Stimulated activated CD4-positive, alpha-beta T cell treated with anti-CD3 and anti-CD28 coated beads, Interleukin-1b, Interleukin-23, amount 100 ng/mL, for 48 hours (primary cell): Measurements from ENCODE around the gene XAB2.
"Not testable (repeated sequence)": the region's sequence is repeated elsewhere in the genome, so short reads cannot be mapped to it uniquely, and the experiment has no call there.

Experiments
- DNase-seq: peaks from one replicate; pipeline ENCODE4 v3.0.0-alpha.2; 2020

Gene XAB2

DNA sequence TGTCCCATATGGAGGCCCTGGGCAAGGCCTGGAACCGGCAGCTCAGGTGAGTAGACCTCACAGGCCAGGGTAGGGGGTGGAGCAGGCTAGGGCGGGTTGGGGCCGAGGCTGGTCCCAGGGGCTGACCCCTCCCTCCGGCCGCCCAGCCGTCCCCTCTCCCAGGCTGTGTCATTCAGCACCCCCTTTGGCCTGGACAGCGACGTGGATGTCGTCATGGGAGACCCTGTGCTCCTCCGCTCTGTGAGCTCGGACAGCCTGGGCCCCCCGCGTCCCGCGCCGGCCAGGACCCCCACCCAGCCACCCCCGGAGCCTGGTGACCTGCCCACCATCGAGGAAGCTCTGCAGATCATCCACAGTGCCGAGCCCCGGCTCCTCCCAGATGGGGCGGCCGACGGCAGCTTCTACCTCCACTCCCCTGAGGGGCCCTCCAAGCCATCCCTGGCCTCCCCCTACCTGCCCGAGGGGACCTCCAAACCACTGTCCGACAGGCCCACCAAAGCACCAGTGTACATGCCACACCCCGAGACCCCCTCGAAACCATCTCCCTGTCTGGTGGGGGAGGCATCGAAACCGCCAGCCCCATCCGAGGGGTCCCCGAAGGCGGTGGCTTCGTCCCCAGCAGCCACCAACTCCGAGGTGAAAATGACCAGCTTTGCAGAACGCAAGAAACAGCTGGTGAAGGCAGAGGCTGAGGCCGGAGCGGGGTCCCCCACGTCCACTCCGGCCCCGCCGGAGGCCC is 17.6 kb downstream of the XAB2 start:
- DNase-seq: no peak

DNA sequence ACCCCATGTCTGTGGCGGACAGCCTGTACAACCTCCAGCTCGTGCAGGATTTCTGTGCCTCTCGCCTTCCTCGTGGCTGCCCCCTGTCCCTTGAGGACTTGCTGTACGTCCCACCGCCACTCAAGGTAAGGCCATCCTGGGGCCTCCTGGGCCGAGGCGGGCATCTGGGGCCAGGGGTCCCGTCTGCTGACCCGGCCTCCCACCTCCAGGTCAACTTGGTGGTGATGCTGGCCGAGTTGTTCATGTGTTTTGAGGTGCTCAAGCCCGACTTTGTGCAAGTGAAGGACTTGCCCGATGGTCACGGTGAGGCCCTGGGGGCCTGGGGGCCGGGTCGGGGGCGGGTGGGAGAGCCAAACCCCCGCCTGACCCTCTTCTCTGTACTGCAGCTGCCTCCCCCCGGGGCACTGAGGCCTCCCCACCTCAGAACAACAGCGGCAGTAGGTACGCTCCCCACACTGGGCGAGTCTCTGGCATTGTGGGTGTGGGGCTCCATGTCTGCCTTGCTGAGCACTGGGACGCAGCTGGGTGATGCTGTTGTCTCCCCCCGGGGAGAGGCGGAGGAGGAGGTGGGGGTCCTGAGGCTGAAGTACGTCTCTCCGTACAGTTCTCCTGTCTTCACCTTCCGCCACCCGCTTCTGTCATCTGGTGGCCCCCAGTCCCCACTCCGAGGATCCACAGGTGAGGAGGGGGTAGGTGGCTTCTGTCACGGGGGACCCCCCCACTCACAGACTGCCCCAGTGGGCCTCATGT is 18.7 kb downstream of the XAB2 start:
- no peak for DNase-seq

DNA sequence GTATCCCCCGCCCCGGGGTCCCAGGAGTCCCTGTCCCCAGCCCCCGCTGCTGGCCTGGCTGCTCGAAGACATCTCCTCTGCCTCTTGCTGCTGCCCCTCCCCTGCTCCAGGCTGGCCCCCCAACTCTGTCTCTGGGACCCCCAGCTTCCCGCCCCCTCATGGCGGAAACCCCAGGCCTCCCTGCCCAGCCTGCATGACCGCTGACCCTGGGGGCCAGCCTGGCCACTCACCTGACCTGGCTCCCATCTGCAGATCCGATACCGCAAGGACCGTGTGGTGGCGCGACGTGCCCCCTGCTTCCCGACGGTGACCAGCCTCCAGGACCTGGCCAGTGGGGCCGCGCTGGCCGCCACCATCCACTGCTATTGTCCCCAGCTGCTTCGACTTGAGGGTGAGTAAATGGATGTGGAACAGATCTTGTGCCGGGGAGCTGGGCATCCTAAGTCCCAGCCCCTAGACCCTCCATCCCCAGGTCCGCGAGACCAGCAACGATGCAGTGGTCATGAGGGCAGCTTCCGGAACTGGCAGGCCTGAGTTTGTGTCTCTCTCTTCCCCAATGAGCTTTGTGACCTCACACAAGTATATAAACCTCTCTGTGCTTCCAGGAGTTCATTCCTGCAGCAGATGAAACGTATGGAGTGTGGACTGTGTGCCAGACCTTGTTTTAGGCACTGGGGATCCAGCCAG is 21.3 kb downstream of the XAB2 start:
- DNase-seq: no peak

DNA sequence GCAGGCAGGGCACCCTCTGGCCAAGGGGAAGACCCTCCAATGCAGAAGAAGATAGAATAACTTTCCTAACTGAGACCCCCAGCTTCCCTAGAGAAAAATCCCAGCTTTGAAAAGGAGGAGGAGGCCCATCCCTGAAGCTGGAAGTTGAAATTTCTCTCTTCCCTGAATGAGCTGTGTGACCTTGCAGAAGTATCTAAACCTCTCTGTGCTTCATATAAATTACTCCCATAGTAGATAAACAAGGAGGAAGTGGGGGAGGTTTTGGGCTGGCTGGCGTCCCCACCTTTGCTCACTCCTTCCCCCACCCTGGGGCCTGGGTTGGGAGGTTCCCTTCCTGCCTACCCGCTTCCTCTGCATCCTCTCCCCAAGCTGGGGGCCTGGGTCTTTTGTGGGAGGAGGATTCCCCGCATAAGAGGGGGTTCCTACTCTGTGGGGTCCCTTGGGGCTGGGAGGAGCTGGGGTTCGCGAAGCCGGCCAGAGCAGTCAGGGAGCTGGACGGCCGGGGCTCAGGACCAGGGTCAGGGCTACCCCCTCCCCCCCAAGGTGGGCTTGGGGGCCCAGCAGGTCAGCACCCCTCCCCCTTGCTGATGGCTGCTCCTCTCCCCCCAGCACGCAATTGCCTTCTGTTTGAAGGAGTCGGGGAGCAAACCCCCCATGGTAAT is 22.0 kb downstream of the XAB2 start:
- no peak for DNase-seq

DNA sequence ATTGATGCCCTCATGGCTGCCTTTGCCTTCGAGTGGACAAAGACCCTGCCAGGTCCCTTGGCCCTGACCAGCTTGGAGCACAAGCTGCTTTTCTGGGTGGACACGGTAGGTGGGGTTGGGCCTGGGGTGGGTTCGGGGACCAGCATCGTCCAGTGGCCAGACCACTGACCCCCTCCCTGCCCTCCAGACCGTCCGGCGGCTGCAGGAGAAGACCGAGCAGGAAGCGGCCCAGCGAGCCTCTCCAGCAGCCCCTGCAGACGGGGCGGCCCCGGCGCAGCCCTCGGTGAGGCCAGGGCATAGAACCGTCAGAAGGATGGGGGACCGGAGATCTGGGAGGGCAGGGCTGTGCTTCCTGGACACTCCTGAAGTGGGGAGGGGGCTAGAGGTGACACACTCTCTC is 23.1 kb downstream of the XAB2 start:
- no peak for DNase-seq

DNA sequence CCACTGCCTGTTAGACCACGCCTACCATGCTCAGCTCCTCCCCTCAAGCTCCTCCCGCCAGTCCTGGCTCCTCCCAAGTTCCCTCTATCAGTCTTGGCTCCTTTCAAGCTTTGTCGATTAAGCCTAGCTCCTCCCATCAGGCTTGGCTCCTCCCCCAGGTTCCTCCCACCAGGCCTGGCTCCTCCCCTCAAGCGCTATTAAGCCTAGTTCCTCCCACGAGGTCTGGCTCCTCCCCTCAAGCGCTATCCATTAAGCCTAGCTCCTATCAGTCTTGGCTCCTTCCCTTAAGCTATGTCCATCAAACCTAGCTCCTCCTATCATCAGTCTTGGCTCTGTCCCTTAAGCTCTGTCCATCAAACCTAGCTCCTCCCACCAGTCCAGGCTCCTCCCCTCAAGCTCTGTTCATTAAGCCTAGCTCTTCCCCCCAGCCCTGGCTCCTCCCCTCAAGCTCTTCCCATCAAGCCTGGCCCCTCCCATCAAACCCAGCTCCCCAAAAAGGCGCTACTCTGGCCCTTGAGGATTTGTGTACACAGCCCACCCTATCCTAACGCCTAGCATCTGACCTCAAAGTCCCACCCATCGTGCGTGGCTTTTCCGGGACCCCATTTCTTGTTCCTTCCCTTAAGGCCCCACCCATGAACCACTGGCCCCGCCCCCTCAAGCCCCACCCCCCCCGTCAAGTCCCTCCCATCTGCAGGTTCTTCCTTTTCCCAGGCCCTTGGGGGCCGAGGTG is 23.7 kb downstream of the XAB2 start:
- peak; percentile 45 for DNase-seq

DNA sequence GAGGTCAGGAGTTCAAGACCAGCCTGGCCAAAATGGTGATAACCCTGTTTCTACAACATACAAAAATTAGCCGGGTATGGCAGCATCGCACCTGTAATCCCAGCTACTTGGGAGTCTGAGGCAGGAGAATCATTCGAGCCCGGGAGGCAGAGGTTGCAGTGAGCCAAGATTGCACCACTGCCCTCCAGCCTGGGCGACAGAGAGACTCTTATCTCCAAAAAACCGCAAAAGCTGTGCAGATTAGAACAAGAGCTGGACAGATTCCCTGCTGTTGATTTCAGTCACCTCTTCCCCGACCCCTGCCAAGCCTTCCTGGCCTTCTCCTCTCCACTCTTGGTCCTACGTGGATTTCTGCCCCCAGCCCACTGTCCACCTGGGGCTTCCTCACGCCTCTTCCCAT is 25.4 kb downstream of the XAB2 start:
- DNase-seq: no peak

DNA sequence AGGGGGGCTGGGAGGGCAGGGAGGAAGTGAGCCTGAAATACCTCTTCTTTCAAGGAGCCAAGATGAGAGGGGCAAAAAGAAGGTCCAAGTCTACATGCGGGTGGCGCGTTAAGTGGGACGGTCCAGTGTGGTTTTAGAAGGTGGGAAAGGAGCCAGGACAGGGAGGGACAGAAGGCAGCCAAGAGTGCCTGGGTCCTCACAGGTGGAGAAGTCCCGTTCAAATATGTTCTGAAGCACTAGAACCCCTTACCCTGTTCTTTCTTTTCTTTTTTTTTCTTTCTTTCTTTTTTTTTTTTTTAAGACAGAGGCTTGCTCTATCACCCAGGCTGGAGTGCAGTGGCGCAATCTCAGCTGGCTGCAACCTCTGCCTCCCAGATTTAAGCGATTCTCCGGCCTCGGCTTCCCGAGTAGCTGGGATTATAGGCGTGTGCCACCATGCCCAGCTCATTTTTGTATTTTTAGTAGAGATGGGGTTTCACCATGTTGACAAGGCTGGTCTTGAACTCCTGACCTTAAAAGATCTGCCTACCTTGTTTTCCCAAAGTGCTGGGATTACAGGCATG is 26.3 kb downstream of the XAB2 start:
- DNase-seq: no peak

DNA sequence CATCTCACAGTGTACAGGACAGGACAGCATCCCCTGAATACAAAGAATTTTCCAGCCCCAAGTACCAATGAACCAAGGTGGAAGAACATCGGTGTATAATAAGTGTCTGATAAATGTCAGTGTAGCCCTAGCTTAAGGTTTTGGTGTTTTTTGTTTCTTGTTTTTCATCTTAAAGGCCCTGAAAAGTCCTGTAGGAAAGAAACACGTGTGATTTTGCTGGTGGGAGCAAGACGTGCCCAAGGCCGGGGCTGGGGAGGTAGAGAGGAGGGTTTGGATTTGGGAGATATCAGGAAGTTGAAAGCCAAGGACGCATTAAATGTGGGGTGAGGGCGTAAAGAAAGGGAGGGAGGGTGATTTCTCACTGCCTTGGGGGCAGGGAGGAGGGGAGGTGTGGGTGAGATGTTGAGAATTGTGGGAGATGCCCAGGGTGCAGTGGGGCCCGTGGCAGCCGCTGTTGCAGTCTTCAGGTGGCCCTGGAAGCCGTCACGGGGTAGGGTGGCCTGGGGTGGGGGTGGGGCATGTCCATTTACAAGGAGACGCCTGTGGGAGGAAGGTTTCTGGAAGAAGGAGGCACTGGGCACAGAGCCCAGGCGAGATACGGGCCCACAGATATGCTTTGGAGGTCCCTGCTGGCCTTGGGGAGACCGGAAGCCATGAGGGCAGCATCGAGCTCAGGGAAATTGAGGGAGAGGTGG is 27.0 kb downstream of the XAB2 start:
- DNase-seq: no peak

DNA sequence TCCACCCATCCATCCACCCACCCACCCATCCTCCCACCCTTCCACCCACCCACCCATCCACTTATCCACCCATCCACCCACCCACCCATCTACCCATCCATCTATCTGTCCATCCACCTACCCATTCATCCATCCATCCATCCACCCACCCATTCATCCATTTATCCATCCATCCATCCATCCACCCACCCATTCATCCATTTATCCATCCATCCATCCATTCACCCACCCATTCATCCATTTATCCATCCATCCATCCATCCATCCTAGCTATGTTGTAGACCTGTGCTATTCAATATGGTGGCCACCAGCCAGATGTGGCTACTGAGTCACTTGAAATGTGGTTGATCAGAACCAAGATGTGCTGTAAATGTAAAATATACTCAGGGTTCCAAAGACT is 28.6 kb downstream of the XAB2 start:
- no peak for DNase-seq

DNA sequence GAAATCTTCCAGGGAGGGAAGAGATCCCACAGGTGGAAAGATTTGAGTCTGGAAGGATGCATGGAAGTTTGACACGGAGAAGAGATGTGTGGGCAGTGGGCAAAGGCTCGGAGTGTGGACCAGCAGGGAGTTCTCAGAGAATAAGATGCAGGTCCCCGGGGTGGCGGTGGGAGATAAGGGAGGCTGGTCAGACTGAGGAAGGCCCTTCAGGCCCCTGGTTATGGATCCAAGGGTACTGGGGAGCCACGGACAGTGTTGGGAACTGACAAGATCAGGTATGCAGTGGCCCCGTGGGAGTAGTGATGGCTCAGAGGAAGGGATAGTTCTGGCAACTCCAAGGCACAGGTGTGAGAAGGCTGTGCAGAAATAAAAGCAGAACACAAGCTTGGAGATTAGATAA is 31.2 kb downstream of the XAB2 start:
- DNase-seq: no peak

DNA sequence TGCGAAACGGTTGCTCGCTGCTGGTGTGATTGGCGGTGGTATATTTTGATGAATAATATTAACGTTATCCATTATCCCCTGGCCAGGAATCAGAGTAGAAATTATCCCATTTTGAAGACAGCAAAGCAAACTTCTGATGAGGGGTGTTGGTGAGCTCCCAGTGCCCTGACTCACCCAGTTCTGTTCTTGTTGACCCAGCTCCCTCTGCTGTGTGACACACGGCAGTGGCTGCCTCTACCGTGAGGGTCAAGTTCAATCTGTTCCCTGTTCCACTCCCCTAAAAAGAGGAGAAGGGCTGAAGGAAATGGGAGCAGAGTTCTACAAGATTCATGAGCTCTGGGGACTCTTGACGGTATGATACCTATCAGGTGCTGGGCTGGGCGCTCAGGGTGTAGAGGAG is 31.7 kb downstream of the XAB2 start:
- no peak for DNase-seq

DNA sequence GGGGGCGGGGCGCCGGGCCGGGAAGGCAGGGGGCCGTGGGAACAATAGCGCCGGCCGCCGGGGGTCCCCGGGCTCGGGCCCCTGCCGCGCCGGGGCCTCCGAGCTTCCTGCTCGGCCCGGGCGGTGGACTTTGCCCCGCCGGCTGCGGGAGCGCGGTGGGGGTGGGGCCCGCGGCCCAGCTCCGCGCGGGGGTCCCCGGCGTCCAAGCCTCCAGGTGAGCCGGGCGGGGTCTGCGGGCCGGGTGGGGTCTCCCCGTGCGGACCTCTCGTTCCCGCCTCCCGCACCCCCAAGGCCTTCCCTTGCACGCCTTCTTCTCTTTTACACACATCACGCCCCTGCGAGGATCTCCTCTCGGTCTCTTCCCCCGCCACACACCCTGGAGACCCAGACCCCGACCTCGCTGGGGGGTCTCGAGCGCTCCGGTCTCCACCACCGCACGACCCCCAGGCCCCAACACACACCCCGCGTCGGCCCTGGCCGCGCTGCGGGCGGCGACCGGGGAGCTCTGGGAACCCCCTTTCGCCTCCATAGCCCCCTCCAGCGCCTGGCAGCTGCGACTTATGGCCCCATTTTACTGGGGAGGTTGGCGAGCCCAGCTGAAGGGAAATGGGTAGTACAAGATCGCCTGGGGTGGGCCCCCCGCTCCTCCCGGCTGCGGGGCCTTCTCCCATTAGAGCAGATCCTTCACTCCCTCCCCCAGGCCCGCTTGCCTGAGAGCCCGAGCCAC is 33.0 kb downstream of the XAB2 start:
- no peak for DNase-seq

DNA sequence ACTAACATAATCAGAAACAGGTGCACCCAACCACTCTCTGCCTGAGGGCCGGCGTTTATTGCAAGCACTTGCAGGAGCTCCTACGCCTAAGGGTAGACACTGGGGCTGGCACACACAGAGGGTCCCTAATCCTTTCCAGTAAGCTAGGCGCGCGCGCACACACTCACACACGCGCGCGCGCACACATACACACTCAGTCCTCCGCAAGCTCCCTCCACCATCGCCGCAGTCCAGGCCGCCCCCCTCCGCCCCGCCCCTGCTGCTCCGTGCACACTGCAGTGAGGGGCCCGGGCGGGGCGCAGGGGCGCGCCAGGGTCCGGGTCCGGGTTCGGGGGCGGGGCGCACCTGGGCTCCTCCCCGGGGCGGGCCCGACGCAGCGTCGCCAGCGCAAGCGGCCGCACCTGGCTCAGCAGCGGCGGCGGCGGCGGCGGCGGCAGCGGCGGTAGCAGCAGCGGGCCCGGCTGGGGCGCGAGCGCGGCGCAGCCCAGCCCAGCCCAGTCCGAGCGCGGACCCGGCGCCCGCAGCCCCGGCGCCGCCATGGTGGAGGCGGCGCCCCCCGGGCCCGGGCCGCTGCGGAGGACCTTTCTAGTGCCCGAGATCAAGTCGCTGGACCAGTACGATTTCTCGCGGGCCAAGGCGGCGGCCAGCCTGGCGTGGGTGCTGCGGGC is 33.7 kb downstream of the XAB2 start, which contains the start of gene CAMSAP3:
CAMSAP3 (plus strand) TSS at position 398 of the 668 bp plus-strand sequence; CDS start at position 538, 140 bp downstream.
- DNase-seq: peak; percentile 21

DNA sequence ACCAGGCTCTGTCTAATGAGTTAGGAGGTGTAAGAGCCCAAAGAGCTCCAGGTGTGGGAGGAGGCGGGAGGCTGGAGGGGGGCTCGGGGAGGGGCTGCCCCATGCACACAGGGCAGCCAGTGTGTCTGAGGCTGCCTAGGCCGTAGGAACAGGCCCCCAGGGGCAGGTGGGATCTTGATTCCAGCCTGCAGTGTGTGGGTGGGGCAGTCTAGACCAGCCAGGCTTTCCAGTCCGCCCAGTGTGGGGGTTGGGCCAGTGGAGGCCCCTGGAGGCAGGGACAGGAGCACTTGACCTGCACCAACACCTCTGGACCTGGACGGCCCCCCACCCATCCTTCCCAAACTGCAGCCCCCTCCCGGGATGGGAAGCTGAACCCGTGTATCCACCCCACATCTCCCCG is 39.1 kb downstream of the XAB2 start:
- DNase-seq: no peak

DNA sequence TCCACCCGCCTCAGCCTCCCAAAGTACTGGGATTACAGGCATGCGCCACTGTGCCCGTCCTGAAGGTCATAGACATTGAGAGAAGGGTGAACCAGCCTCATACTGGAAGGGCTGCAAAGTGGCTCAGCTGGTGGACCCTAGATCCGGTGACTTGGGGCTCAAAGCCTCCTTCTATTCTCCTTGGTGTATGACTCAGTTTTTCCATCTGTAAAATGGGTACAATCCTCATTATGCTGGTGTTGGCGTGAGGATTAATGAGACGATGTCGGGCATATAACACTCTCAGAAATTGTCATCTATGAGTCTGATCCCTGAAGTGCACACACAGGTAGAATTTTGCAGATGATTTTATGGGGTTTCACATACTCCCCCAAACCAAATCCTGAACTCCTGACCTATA is 39.5 kb downstream of the XAB2 start:
- DNase-seq: no peak

DNA sequence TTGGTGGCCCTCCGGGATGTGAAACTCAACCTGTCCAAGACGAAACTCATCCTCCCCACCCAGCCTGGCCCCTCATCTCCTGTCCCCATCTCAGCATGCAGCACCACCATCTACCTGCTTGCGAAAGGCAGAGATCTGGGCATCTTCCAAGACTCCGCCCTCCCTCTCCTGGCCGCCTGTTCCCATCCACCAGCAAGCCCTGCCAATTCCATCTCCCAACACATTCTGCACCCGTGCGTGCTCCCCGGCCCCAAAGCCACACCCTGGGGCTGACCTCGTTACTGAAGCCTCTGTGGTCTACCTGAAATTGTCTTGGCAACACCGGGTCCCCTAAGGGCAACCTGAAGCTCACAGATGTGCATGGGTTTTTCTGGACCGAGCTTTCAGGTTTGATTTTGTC is 46.9 kb downstream of the XAB2 start:
- DNase-seq: no peak

DNA sequence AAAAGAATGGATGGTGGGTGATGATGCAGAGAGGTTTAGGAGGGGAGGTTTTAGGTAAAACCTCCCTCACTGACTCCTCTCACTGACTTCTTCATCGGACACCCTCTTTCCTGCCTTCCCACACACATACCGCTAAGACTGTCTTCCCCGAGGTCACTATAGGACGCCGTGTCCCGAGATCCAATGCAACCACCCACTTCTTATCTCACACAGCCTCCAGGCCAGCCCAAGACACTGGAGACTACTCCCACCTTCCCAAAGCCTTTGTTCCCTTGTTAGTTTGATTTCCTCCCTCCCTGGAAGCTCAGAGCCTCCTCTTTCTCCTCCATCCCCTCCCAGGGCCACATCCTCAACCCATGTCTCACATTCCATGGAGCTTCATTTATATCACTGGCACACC is 50.2 kb downstream of the XAB2 start:
- DNase-seq: no peak

DNA sequence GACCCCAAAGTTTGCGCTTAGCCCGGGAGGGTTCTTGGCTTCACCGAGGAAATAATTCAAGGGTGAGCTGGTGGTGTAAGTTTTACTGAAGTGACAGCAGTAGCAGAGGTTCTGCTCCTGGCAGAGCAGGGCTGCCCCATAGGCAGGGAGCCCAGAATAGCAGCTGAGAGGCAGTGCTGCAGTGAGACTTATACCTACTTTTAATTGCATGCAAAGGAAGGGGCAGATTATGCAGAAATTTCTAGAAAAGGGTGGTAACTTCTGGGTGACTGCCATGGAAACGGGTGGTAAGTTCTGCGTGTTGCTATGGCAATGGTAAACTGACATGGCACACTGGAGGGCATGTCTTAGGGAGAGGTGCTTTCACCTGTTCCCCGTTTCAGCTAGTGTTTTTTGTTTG is 51.2 kb downstream of the XAB2 start:
- DNase-seq: no peak

DNA sequence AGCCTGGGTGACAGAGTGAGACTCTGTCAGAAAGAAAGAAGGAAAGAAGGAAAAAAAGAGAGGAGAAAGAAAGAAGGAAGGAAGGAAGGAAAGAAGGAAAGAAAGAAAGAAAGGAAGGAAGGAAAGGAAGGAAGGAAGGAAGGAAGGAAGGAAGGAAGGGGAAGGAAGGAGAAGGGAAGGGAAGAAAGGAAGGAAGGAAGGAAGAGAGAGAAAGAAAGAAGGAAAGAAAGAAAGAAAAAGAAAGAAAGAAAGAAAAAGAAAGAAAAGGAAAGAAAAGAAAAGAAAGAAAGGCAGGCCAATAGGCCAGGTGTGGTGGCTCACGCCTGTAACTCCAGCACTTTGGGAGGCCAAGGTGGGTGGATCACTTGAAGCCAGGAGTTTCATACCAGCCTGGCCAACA is 51.9 kb downstream of the XAB2 start:
- not testable (repeated sequence) for DNase-seq
